Measurements from ENCODE around the gene PVALB.
A peak's percentile ranks its signal among the peaks of the same experiment; 100 is the strongest.

Gene PVALB

DNA sequence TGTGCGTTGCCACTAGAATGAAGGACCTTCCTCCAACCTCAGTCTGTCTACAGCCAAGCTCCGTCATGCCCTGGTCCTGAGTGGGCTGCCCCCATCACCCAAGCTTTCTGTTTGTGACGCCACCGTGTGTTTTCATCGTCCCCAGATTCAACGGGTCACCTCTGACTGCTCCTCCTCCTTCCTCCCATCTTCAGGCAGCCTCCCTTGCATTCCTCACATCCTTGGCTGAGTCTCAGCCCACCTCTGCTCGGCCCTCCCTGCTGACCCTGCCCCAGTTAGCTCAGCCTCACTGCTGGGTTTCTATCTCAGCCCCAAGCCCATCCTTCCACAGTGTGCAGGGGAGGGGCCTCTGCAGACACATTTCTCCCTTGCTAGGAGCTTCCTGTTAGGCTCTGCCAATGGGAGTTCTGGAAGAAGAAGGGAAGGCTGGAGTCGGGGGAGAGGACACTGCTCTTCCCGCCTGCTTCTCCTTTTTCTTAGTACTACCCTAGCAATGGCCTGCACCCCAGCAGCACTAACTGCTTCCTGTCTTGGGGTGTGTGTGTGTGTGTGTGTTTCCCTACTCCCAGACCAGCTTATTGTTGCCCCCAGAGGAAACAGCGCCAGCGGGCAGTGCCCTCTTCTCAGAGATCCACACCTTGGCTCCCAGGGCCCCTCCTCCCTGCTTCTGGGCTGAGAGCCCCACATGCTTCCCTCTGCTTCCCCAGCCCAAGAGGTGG is 46.2 kb downstream of the PVALB start:
- no peak for DNase-seq

DNA sequence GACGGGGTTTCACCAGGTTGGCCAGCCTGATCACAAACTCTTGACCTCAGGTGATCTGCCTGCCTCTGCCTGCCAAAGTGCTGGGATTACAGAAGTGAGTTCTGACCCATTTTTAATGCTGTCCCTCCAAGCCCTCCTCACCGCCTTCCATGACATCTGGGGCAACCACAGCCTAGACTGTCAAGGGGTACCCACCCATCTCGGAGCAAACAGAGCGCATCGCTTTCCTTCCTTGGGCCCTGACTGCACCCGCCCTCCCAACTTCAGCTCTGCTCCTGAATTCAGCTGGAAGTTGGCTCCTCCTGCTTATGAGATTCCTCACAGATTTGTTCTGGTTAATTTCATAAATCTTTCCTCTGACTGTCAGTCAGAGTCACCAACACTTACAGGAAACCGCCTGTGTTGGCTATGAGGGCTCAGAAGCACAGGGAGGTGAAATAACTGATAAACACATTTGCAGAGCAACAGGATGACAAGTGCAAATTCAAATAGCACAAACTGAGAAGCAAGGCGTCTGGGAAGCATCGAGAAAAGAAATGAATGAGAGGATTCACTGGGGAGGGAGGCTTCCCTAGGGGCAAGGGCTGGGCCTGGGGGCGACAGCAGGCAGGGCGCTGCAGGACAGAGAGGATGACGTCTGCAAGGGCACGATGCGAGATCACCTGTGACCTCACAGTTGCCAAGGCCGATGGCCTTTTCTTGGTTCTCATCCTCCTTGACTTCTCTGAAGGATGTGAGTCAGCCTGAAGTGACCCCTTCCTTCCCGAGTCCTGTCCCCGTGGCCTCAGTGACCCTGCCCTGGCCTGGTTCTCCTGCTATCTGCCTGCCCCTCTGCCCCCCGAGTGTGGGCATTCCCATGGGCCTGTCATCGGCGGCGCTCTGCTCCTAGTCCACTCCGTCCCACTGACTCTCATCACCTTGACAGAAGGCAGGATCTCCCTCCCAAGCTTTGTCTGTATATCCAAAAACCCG is 47.0 kb downstream of the PVALB start:
- DNase-seq = no peak

DNA sequence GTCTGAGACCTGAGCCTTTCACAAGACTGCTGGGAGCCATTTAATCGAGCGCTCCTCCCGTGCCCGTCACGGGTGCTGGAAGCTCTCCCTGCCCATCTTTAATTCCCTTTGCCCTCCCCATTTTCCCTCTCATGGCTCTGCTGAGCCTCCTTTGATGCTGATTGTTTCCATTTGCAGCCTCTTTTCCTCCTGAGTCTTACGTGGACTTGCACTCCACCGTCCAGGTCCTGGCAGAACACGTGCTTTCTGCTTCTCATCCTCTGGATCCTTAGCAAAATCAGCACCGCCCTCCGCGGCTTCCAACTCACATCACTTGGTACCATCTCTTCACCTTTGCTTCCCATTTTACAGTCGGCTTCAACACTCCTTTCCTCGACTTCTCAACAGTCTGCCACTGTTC is 48.2 kb downstream of the PVALB start:
- DNase-seq = no peak

DNA sequence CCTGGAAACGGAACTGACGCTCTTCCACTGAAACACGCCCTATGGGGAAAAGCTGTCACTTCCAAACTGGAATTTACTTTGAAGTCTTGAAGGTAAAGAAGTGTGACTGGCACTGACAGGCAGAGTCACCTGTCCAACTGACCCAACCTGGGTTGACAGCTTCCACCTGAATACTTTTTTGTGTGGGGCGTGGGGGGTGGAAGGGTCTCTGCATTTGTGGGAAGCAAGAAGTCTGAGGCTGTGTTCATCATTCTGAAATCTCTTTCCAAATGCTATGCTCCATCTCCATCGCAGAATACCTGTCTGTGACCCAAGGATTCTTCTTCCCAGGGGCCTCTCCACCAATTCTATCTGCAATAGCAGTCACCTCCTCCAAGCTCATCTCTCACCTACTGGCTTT is 48.7 kb downstream of the PVALB start:
- no peak for DNase-seq

DNA sequence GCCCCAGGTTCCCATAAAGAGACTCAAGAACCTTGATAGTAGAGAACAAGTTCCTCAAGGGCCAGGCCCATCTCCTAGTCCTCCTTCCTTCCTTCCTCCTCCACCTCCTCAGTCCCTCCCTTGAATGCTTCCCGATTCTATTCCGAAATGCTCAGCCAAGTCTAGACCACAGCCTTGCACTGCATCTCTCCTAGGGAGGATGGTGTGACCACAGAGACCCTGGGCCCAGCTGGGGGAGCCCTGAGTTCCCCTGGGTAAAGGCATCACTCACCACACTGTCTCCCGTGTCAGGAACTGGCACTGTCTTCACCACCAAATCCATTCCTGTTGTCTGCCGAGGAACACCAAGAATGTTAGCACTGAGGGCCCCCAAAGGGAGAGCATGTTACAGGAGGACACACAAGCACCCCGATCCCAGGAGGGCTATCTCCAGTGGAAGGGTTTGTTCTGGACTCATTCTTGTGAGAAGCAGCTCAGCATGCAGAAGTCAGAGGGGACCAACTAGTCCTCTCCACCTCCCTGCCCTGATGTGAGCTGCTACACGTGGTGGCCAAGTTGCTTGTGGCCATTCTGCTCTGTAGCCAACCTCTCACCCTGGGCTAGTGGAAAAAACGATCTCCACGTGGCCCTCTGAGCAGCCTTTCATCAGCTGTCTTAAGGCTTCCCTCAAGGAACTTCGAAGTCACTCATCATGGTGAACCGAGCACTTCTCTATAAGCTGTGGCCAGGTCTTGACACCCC is 49.6 kb downstream of the PVALB start:
- DNase-seq = no peak

GRCh38 chr22:36765943-36766450 is 50.8 kb downstream of the PVALB start:
- DNase-seq = no peak

- no peak for DNase-seq
Measured at GRCh38 chr22:36765131-36765942, 51.5 kb downstream of the PVALB start.

DNA sequence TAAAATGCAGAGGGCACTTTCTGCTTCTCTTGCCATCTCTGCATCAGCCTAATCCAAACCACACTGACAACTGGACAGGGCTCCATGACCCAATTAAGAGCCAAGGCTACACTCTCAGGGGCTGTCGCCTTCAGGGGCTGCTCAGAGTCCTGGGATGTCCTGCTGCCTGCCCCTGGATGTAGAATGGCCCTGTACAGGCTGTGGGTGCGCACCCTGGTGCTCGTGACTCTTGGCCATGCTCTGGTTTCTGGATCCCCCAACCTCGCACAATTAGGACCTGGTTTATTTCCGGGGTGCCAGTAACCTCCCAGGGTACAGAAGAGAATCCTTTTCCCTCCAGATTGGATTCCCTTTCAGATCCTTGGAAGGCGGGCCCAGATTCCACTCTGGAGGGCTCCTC is 52.2 kb downstream of the PVALB start:
- no peak for DNase-seq

DNA sequence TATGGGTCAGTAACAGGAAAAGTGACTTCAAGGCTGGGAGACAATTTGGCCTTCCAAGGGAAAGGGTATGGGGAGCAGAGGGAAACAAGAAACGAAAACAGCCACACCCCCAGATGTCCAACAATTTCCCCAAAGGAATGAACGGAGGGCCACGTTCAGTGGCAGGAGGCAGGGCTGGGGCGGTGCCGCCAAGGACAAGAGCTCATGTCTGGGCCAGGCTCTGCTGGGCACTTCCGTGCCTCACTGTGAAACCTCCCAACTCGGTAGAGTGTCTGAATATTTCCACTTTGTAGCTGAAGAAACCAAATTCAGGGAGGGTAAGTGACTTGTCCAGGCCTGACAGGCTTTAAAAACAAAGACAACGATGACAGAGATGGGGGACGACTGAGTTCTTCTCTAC is 52.8 kb downstream of the PVALB start:
- DNase-seq = no peak

DNA sequence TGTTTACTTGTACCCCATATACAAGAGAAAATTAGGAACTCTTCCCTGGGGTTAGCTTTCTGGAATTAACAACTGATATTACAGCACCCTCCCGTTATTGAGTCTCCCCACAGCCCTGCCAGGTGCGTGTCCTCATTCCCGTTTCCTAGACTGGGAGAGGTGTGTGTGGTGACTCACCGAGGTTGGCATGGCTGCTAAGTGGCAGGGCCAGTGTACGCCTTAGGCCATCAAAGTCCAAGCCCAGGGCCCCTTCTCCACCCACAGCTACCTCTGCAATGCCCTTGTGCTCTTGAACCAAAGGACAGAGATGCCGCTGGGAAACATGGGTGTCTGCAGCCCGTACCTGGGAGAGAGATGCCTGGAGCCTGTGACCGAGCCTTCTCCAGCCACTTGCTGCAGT is 53.3 kb downstream of the PVALB start:
- DNase-seq = no peak

- no peak for DNase-seq
Measured at GRCh38 chr22:36762687-36763260, 54.1 kb downstream of the PVALB start.

DNA sequence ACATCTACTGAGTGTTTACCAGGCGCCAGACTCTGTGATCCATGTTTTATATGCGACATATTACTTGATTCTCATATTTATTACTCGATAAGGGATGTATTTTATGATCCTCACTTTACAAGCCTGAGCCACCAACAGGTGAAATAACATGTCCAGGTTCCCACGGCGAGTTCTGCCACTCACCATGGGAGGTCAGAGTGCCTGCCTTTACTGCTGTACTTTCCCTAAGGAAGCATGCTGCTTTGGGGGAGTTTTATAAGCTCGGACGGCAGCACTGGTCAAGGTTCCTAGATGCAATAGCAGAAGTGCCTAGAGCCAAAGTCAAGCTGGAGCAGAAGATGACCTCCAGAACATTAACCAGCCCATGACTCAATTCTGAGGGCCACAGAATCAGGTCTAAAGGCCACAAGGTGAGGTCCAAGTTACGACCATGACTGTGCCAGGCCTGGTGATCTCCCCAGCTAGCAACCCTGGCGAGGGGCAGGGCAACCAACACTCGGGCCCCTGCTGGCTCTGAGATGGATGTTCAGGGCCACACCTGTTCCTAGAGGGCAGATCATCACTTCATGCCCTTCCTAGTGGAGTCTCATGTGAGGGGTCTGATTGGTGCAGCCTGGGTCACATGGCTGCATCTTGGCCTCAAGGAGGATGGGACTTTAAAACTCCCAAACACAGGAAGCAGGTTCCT is 55.1 kb downstream of the PVALB start:
- no peak for DNase-seq

- no peak for DNase-seq
Measured at GRCh38 chr22:36760786-36761185, 56.0 kb downstream of the PVALB start.

- no peak for DNase-seq
Measured at GRCh38 chr22:36759481-36760159, 57.2 kb downstream of the PVALB start.

GRCh38 chr22:36758792-36759271 is 58.0 kb downstream of the PVALB start:
- DNase-seq = no peak

DNA sequence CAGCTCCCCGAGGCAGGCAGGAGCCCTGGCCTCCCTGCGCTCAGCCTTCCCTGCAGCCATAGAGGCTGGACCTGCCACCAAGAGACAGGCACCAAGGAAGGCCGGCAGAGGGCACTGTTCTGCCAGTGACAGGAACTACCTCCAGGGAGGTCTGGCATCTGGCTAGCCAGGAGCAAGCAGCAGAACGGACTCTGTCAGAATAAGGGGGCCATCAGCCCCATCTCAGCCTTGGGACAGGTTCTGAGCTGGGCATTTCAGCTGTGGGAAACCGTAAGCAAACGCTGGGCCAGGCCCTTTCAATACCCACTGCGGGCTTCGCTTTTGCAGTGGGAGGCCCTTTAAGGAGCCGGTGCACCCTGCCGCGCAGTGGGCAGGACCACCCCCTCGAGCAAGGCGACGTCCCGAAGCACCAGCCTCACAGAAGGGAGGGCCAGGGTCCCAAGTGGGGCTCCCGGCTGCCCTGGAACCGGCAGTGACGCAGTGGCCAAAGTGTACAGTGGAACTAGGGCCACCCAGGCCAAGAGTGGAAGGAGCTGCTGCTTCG is 59.1 kb downstream of the PVALB start:
- peak; percentile 20 for DNase-seq

- no peak for DNase-seq
Measured at GRCh38 chr22:36756746-36757655, 59.8 kb downstream of the PVALB start.

- DNase-seq = no peak
Measured at GRCh38 chr22:36756031-36756430, 60.8 kb downstream of the PVALB start.

GRCh38 chr22:36755316-36755715 is 61.5 kb downstream of the PVALB start:
- DNase-seq = no peak
